MM.1S (cell line): ENCODE results near the gene RSL1D1.

Experiments
- DNase-seq: peaks from one replicate; pipeline ENCODE4 v3.0.0-alpha.2; 2015
- H2AFZ ChIP-seq: fragments of 300-600 bp; sonication (generic); 2 replicates; pipeline ENCODE4 v1.6.0; 2016; ENCODE audit warnings: antibody characterized with exemption, low read length
- H3F3A ChIP-seq: fragments of 300-600 bp; sonication (generic); 2 replicates; pipeline ENCODE4 v1.6.1; 2016; ENCODE audit warnings: mild to moderate bottlenecking, antibody characterized with exemption, low read length, moderate library complexity, mixed read lengths; ENCODE audit not compliant: insufficient read depth
- H3K27ac ChIP-seq: fragments of 300-600 bp; sonication (generic); 2 replicates; pipeline ENCODE4 v1.5.1; 2016; ENCODE audit warnings: mild to moderate bottlenecking, low read length
- H3K27me3 ChIP-seq: fragments of 300-600 bp; sonication (generic); replicated peaks from 2 replicates; pipeline ENCODE4 v1.6.0; 2016; ENCODE audit warnings: low read length; ENCODE audit not compliant: insufficient read depth
- H3K36me3 ChIP-seq: fragments of 300-600 bp; sonication (generic); replicated peaks from 2 replicates; pipeline ENCODE4 v1.6.1; 2016; ENCODE audit warnings: mild to moderate bottlenecking, low read length, mixed read lengths; ENCODE audit not compliant: insufficient read depth
- H3K4me1 ChIP-seq: fragments of 300-600 bp; sonication (generic); 2 replicates; pipeline ENCODE4 v1.6.1; 2016; ENCODE audit warnings: low read length, mixed read lengths
- H3K4me2 ChIP-seq: fragments of 300-600 bp; sonication (generic); 2 replicates; pipeline ENCODE4 v1.6.0; 2016; ENCODE audit warnings: low read depth, low read length
- H3K4me3 ChIP-seq: fragments of 300-600 bp; sonication (generic); 2 replicates; pipeline ENCODE4 v1.5.1; 2016; ENCODE audit warnings: low read length, mixed read lengths
- H3K79me2 ChIP-seq: fragments of 300-600 bp; sonication (generic); 2 replicates; pipeline ENCODE4 v1.6.1; 2016; ENCODE audit warnings: mixed run types, low read length, mixed read lengths
- H3K9ac ChIP-seq: fragments of 300-600 bp; sonication (generic); 2 replicates; pipeline ENCODE4 v1.6.1; 2016; ENCODE audit warnings: low read length, mixed read lengths
- H3K9me2 ChIP-seq: fragments of 300-600 bp; sonication (generic); replicated peaks from 2 replicates; pipeline ENCODE4 v1.6.1; 2016; ENCODE audit warnings: mild to moderate bottlenecking, low read length, mixed read lengths; ENCODE audit not compliant: insufficient read depth
- H3K9me3 ChIP-seq: fragments of 300-600 bp; sonication (generic); replicated peaks from 2 replicates; pipeline ENCODE4 v1.6.1; 2016; ENCODE audit warnings: mild to moderate bottlenecking, low read length, mixed read lengths; ENCODE audit not compliant: insufficient read depth
- H4K20me1 ChIP-seq: fragments of 300-600 bp; sonication (generic); 2 replicates; pipeline ENCODE4 v1.6.1; 2016; ENCODE audit warnings: mild to moderate bottlenecking, low read length, moderate library complexity, mixed read lengths; ENCODE audit not compliant: insufficient read depth
- EZH2 ChIP-seq: fragments of 300-600 bp; sonication (generic); optimal IDR thresholded peaks from 2 replicates; pipeline ENCODE3; 2017; ENCODE audit warnings: low read depth, mild to moderate bottlenecking, antibody characterized with exemption, low read length, mixed read lengths
- EZH2phosphoT487 ChIP-seq: fragments of 300-600 bp; sonication (generic); IDR thresholded peaks from 2 replicates; pipeline ENCODE4 v1.6.1; 2018; ENCODE audit warnings: antibody characterized with exemption, low read length
- TF ChIP-seq, protein P1 (sequence below): fragments of 300-600 bp; sonication (generic); IDR thresholded peaks from 2 replicates; pipeline ENCODE4 v1.5.1; 2016; ENCODE audit warnings: antibody characterized with exemption, low read length, mixed read lengths

RSL1D1 gene

DNA sequence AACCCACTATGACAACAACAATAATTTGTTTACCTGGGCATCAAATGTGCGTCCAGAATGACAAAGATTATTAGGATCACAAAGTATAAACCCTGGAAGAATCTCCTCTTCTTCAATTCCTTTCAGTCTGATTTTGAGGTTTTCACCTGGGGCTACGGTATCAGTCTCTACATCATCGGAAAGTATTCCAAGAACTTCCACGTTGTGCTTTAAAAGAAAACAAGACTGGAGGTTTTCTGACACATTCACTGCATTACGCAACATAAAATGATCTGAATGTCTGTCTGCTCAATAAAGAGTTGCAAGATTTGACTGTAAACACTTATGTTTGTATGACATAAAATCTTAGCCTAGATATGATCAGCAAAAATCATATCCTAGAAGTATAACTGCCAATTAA, 26.0 kb upstream of the RSL1D1 start:
- Histone ChIP-seq H3K4me1 (no peaks in the 10 kb centered on the region), H3K4me2 (no peak overlapping the region), H3K27ac (no peak overlapping the region), H3K4me3 (no peak overlapping the region), H3K27me3 (no peaks in the 10 kb centered on the region), H3K9me3 (no peaks in the 10 kb centered on the region), H4K20me1 (no peaks in the 10 kb centered on the region), H3K36me3 (peaks cover 16% of the 10 kb centered on the region), H3K9me2 (no peaks in the 10 kb centered on the region), H3K79me2 (peaks cover 31% of the 10 kb centered on the region), H3K9ac (no peak overlapping the region), H2AFZ (no peak overlapping the region), H3F3A (no peaks in the 10 kb centered on the region)
- no peak for DNase-seq
- TF ChIP-seq EZH2phosphoT487 (no peak), EZH2 (no peak)
- TF ChIP-seq, protein P1, sequence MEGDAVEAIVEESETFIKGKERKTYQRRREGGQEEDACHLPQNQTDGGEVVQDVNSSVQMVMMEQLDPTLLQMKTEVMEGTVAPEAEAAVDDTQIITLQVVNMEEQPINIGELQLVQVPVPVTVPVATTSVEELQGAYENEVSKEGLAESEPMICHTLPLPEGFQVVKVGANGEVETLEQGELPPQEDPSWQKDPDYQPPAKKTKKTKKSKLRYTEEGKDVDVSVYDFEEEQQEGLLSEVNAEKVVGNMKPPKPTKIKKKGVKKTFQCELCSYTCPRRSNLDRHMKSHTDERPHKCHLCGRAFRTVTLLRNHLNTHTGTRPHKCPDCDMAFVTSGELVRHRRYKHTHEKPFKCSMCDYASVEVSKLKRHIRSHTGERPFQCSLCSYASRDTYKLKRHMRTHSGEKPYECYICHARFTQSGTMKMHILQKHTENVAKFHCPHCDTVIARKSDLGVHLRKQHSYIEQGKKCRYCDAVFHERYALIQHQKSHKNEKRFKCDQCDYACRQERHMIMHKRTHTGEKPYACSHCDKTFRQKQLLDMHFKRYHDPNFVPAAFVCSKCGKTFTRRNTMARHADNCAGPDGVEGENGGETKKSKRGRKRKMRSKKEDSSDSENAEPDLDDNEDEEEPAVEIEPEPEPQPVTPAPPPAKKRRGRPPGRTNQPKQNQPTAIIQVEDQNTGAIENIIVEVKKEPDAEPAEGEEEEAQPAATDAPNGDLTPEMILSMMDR, result no peak

DNA sequence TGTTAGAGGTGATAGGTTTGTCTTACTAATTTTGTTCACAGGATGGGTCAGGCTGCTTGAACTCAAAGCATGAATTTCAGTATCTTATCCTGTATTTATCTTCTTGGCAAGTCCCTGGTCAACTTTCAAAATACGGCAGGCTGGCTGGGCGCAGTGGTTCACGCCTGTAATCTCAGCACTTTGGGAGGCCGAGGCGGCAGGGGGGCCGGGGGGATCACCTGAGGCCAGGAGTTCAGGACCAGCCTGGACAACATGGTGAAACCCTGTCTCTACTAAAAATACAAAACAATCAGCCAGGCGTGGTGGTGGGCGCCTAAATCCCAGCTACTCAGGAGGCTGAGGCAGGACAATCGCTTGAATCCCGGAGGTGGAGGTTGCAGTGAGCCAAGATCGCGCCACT, 25.0 kb upstream of the RSL1D1 start:
- Histone ChIP-seq H2AFZ (no peak overlapping the region), H3K27me3 (no peaks in the 10 kb centered on the region), H3K4me2 (no peak overlapping the region), H3K9me2 (no peaks in the 10 kb centered on the region), H4K20me1 (no peaks in the 10 kb centered on the region), H3K36me3 (peaks cover 18% of the 10 kb centered on the region), H3K27ac (no peak overlapping the region), H3F3A (no peaks in the 10 kb centered on the region), H3K4me3 (no peak overlapping the region), H3K79me2 (peaks cover 26% of the 10 kb centered on the region), H3K9ac (no peak overlapping the region), H3K9me3 (no peaks in the 10 kb centered on the region), H3K4me1 (no peaks in the 10 kb centered on the region)
- no peak for DNase-seq
- TF ChIP-seq EZH2phosphoT487 (no peak), EZH2 (no peak)
- TF ChIP-seq, protein P1, result no peak

DNA sequence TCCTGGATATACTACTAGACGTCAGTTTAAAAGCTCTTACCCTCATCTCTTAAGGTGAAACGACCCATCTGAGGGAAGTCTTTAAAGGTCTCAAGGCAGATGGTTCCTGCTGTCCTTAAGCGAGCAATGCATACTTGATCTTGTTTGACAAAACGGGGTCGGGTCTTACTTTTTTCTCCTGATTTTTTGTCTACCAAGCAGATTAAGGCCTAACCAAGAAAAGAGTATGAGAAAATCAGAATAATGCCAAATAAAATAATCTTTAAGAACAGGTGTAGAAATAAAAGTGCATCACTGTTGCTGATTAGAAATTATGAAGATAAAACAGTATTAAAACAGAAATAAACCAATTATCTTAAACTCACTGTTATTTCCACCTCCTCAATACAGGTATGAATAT, 24.4 kb upstream of the RSL1D1 start:
- Histone ChIP-seq H3K9me2 (no peaks in the 10 kb centered on the region), H3K9me3 (no peaks in the 10 kb centered on the region), H3K4me1 (no peaks in the 10 kb centered on the region), H3K27ac (no peak overlapping the region), H3K36me3 (peaks cover 15% of the 10 kb centered on the region), H2AFZ (no peak overlapping the region), H3F3A (no peaks in the 10 kb centered on the region), H3K79me2 (peaks cover 25% of the 10 kb centered on the region), H3K4me2 (no peak overlapping the region), H3K27me3 (no peaks in the 10 kb centered on the region), H3K4me3 (no peak overlapping the region), H3K9ac (no peak overlapping the region), H4K20me1 (no peaks in the 10 kb centered on the region)
- TF ChIP-seq EZH2 (no peak), EZH2phosphoT487 (no peak)
- TF ChIP-seq, protein P1, result no peak
- no peak for DNase-seq
